Activated naive CD4-positive, alpha-beta T cell treated with anti-CD3 and anti-CD28 coated beads for 36 hours (primary cell): ENCODE results near the gene ALKBH5. TPM values are rescaled to one million over a fixed set of nuclear protein-coding genes. Genes with fewer than 3 reads are reported as not detected.

Experiments
- CTCF ChIA-PET: fragments of 350-600 bp; sonication (Branson Sonifier 250); formaldehyde crosslinking; loops from one replicate; lab custom pipeline; 2021; ENCODE audit warnings: antibody characterized with exemption; lab: Charles Lee
- DNase-seq: peaks from one replicate; pipeline ENCODE4 v3.0.0-alpha.2; 2020
- H3K27ac Mint-ChIP-seq: one replicate; pipeline ENCODE4 v1.8.0; 2021; ENCODE audit warnings: mild to moderate bottlenecking, mixed read lengths
- H3K27me3 Mint-ChIP-seq: one replicate; pipeline ENCODE4 v1.8.0; 2021; ENCODE audit warnings: low read depth, mixed read lengths
- H3K36me3 Mint-ChIP-seq: one replicate; pipeline ENCODE4 v1.8.0; 2021; ENCODE audit warnings: low read depth, mixed read lengths
- H3K4me1 Mint-ChIP-seq: one replicate; pipeline ENCODE4 v1.8.0; 2021; ENCODE audit warnings: low read depth, mixed read lengths
- H3K4me3 Mint-ChIP-seq: one replicate; pipeline ENCODE4 v1.8.0; 2021; ENCODE audit warnings: mild to moderate bottlenecking, moderate library complexity, mixed read lengths
- H3K9me3 Mint-ChIP-seq: one replicate; pipeline ENCODE4 v1.8.0; 2021; ENCODE audit warnings: mixed read lengths
- intact Hi-C: fragments of 100-400 bp; cut with micrococcal nuclease; formaldehyde crosslinking; loops from one replicate; pipeline ENCODE4 v1.15.1; 2023
- total RNA-seq, 2 experiments: library from RNA; stranded (reverse); gene quantifications; one replicate each; pipeline ENCODE4 v1.2.3, GENCODE V29; 2021

ALKBH5 gene
- total RNA-seq, 2 experiments from 2014 or later = 83.4 to 86.7 TPM

DNA sequence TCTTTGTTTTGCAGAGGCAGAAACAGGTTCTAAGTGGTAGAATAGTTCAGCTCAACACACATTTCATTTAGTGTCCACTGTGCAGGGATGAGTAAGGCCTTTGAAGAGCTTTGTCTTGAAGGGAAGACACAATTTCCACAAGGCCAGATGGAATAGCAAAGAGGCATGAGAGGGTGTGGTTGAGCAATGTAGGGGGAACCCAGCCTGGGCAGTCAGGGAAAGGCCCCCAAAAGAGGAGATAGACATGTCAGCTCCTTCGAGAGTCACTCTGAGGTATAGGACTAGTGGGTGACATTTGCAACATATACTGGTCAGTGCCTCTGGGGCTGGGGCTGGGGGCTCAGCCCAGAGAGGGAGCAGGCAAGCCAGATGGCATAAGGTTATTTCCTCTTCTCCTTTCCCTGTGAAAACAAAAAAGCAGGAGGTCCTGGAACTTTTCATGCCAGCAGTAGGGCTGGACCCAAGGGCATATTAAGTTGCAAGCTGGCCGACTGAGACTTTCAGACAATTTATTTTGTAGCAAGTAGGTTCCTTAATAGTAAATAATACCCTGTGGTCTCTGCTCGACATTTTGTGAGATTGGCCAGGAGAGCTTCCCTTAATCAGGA is 7.1 kb downstream of the ALKBH5 start:
- no peaks in the 10 kb centered on the region for H3K27me3 Mint-ChIP-seq
- DNase-seq = no peak
- intact Hi-C loops = no loop called here
- H3K36me3 Mint-ChIP-seq = peaks cover 39% of the 10 kb centered on the region
- H3K27ac Mint-ChIP-seq = peak overlapping the region; percentile 47
- no peak overlapping the region for H3K4me3 Mint-ChIP-seq
- CTCF ChIA-PET = interaction anchor here (0.6 to 2.8 kb wide), 6 partner anchors 8 to 272 kb away, joined by 3 to 10 read pairs (median 4); no protein-coding TSS in a partner anchor
- peaks cover 75% of the 10 kb centered on the region for H3K4me1 Mint-ChIP-seq
- H3K9me3 Mint-ChIP-seq = no peaks in the 10 kb centered on the region

DNA sequence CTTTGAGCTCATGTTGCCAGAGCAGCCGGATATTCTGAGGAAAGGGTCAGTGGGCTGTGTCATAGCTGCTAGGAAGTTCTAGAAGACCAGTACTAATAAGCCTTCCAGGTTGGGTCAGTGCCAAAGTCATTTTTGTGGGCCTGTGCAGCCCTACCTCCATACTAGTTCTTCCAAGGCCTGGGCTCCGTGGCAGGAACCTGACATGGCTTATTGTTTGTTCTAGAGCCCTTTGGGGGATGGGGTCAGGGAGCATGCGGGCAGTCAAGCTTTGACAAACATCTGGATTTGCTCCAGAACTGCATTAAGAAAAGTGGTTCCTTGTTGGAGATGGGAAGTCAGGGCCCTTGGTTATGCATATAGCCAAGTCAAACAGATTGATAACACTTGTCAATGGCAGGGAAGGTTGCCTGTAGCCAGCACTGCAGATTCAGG is 7.6 kb downstream of the ALKBH5 start:
- H3K27ac Mint-ChIP-seq = no peak overlapping the region
- CTCF ChIA-PET = interaction anchor here (0.5 to 2.8 kb wide), 2 partner anchors 9 to 19 kb away, joined by 3 to 10 read pairs; no protein-coding TSS in a partner anchor
- H3K4me1 Mint-ChIP-seq = peaks cover 73% of the 10 kb centered on the region
- no peaks in the 10 kb centered on the region for H3K9me3 Mint-ChIP-seq
- H3K27me3 Mint-ChIP-seq = no peaks in the 10 kb centered on the region
- no peak overlapping the region for H3K4me3 Mint-ChIP-seq
- H3K36me3 Mint-ChIP-seq = peaks cover 42% of the 10 kb centered on the region
- DNase-seq = no peak
- intact Hi-C loops = no loop called here

DNA sequence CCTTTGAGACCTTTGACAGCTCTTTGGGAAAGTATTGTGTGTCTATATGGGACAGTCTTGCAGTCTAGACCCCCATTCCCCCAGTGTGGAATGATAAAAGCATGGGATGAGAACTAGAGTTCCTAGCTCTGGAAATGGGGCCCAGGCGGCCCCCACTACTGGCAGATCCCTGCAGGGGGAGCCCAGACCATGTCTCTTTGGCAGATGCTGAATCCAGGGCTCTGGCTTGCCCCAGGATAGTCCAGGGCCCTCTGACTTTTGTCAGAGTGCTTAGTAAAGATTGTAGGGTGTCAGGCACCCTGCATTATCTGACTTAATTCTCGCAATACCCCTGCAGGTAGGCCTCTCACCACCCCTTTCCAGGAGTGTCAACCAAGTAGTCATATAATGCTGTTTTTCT is 8.3 kb downstream of the ALKBH5 start:
- Mint-ChIP-seq H3K27ac (no peak overlapping the region), H3K36me3 (peaks cover 42% of the 10 kb centered on the region), H3K9me3 (no peaks in the 10 kb centered on the region), H3K4me3 (no peak overlapping the region), H3K27me3 (no peaks in the 10 kb centered on the region), H3K4me1 (peaks cover 67% of the 10 kb centered on the region)
- CTCF ChIA-PET = interaction anchor here (0.5 to 2.8 kb wide), 2 partner anchors 10 to 18 kb away, joined by 3 to 10 read pairs; no protein-coding TSS in a partner anchor
- no peak for DNase-seq
- intact Hi-C loops = no loop called here

DNA sequence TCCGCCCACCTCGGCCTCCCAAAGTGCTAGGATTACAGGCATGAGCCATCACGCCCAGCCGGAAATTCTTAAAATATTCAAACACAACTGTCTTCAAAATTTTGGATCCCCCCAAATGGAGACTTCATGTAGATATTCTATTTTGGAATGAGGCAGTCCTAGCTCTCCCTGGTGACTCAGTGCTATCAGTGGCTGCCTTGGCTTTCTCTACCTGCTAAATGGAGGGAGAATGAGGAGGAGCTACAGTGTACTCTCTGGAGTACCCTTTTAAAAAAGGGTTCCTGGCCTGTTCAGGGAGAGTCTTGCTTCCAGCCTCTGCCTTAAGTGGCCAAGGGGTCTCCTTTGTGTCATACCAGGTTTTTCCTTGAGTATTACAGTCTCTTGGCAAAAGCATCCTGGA is 10.8 kb downstream of the ALKBH5 start:
- no peak for DNase-seq
- CTCF ChIA-PET = no interaction called here
- H3K36me3 Mint-ChIP-seq = peaks cover 31% of the 10 kb centered on the region
- peaks cover 68% of the 10 kb centered on the region for H3K4me1 Mint-ChIP-seq
- no peaks in the 10 kb centered on the region for H3K9me3 Mint-ChIP-seq
- H3K4me3 Mint-ChIP-seq = no peak overlapping the region
- no peaks in the 10 kb centered on the region for H3K27me3 Mint-ChIP-seq
- intact Hi-C loops = no loop called here
- no peak overlapping the region for H3K27ac Mint-ChIP-seq

DNA sequence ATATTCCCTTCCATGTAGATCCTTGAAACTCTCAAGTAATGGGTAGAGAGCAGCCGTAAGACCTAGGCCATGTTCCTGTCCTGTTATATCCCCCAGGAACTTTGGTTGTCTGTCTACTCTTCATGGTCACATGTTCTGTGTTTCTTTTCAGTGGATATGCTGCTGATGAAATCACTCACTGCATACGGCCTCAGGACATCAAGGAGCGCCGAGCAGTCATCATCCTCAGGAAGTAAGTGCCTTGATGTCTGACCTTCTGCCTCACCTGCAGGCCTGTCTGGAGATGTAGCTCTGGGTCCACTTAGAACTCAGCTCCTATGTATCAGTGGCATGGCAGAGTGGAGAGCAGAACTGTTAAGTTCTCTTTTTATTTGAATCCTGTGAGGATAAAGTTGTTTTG is 11.2 kb downstream of the ALKBH5 start:
- DNase-seq = no peak
- Mint-ChIP-seq H3K4me1 (peaks cover 64% of the 10 kb centered on the region), H3K36me3 (peaks cover 27% of the 10 kb centered on the region), H3K27me3 (no peaks in the 10 kb centered on the region), H3K27ac (no peak overlapping the region), H3K9me3 (no peaks in the 10 kb centered on the region), H3K4me3 (no peak overlapping the region)
- intact Hi-C loops = no loop called here
- CTCF ChIA-PET = interaction anchor here (0.7 to 0.9 kb wide), 2 partner anchors 52 to 123 kb away, joined by 3 read pairs; no protein-coding TSS in a partner anchor

DNA sequence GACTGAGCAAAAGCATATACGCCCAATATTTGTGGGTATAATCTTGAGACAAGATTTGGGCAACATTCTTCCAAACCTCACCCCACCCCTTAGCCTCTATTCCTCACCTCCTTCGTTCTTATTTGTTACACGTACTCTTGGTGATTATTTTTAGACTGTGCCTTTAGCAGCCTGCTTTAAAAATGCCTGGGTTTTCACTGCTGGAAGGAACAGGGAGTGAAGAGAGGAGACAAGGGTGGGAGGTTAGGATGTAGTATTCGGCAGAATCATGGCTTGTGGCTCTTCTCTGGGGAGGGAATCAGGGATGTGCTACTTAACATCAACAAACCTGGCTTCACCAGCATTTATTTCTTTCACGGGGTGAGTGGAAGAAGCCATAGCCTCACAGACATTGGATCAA is 11.6 kb downstream of the ALKBH5 start:
- H3K9me3 Mint-ChIP-seq = no peaks in the 10 kb centered on the region
- no peaks in the 10 kb centered on the region for H3K27me3 Mint-ChIP-seq

DNA sequence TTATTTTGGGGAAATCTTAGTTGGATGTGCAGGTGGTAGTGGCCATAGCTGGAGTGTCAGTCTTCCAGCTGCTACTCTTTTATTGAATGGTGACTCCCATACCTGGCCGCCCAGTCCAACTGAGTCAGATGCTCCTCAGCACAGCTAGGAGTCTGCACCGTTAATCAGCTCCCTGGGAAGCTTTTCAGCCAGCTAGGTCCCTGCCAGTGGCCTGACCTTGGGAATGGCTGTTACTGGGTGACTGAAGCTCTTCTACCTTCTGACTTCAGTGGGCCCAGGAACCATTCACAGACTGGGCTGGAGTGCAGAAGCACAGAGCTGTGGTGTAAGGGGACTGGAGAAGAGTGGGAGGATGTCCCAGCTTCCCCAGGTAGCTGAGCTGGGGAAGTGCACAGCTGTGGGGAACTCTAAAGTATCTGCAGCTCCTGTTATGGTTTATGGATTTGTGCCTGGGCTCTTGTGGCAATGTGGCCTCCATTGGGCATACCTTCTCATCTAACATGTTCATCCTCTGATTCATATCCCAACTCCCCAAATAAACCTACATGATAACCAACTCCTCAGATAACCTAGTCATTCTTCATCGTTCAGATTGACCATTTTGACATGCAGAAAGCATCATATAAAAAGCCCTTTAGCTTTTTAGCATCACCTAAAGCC is 14.0 kb downstream of the ALKBH5 start:
- H3K36me3 Mint-ChIP-seq = peaks cover 27% of the 10 kb centered on the region
- DNase-seq = no peak
- intact Hi-C loops = no loop called here
- H3K4me1 Mint-ChIP-seq = peaks cover 46% of the 10 kb centered on the region
- no peaks in the 10 kb centered on the region for H3K27me3 Mint-ChIP-seq
- H3K9me3 Mint-ChIP-seq = no peaks in the 10 kb centered on the region
- no peak overlapping the region for H3K4me3 Mint-ChIP-seq
- CTCF ChIA-PET = interaction anchor here (1.0 to 3.1 kb wide), 4 partner anchors 10 to 56 kb away, joined by 3 to 8 read pairs (median 5); no protein-coding TSS in a partner anchor
- no peak overlapping the region for H3K27ac Mint-ChIP-seq

More for the DNA sequence above, 11.6 kb downstream of the ALKBH5 start:
- no peak for DNase-seq
- intact Hi-C loops = no loop called here
- Mint-ChIP-seq H3K36me3 (peaks cover 27% of the 10 kb centered on the region), H3K4me3 (no peak overlapping the region), H3K4me1 (peaks cover 63% of the 10 kb centered on the region), H3K27ac (peak overlapping the region; percentile 16)
- CTCF ChIA-PET = interaction anchor here (0.7 to 0.9 kb wide), 2 partner anchors 52 to 124 kb away, joined by 3 read pairs; no protein-coding TSS in a partner anchor

DNA sequence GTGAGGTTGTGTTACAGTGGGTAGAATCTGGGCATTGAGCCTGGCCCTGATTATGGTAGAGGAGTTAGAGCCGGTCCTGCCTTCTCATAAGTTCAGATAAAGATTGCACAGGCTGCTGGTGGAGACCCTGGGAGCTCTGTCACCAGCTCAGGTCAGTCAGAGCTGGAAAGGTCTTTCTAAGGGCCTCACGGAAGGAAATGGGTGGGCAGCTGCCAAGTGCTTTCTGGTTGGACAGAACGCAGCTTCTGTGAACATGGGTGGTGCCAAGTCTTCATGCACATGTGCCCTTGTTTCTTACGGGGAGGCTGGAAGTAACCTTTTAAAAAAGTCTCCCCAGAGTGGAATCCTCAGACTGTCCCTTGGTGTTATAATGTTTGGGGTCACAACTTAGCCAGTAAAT is 14.9 kb downstream of the ALKBH5 start:
- DNase-seq = no peak
- Mint-ChIP-seq H3K27ac (peak overlapping the region; percentile 0), H3K9me3 (no peaks in the 10 kb centered on the region), H3K27me3 (no peaks in the 10 kb centered on the region), H3K36me3 (peaks cover 27% of the 10 kb centered on the region), H3K4me1 (peaks cover 46% of the 10 kb centered on the region), H3K4me3 (no peak overlapping the region)
- CTCF ChIA-PET = interaction anchor here (1.0 to 3.1 kb wide), 5 partner anchors 9 to 53 kb away, joined by 3 to 8 read pairs (median 3); no protein-coding TSS in a partner anchor
- intact Hi-C loops = no loop called here

DNA sequence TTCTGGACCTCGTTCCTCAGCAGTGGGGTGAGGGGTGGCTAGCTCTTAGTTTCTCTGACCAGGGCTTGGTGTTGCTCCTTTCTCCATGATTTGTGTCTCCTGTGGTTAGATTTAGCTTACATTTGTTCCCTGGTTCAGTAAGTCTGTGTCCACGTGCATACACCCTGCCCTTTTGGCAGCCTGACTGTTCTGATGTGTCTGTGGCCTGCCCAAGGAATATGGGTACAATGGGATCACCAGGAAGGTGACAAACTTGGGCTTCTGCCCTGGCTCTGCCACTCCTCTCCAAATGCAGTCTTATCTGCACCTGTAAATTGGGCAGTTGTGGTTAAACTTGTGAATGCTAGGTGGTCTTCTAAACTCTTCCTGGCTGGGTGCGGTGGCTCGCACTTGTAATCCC is 17.5 kb downstream of the ALKBH5 start:
- CTCF ChIA-PET = interaction anchor here (0.7 to 1.3 kb wide), 4 partner anchors 12 to 60 kb away, joined by 3 to 6 read pairs (median 4); no protein-coding TSS in a partner anchor
- intact Hi-C loops = no loop called here
- no peak for DNase-seq
- H3K4me3 Mint-ChIP-seq = no peak overlapping the region
- H3K36me3 Mint-ChIP-seq = peaks cover 16% of the 10 kb centered on the region
- H3K27me3 Mint-ChIP-seq = no peaks in the 10 kb centered on the region
- H3K9me3 Mint-ChIP-seq = no peaks in the 10 kb centered on the region
- H3K4me1 Mint-ChIP-seq = peaks cover 31% of the 10 kb centered on the region
- H3K27ac Mint-ChIP-seq = peak overlapping the region; percentile 14

DNA sequence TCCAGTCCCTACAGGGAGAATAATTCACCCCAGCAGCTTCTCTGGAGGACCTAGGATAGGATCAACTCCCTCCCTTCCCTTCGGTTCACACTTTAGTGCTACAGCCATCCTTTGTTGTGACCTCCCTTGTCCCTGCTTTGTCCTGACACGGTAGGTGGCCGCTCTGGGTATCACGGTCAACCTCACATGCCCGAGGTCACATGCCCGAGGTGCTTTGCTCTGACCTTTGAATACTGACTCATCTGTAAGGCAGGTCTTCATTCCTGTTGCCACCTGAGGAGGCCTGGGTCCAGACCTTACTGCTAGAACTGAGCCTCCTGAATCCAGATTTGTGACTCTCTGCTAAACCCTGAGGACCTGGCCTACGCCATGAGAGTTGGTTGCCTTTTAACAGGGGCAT is 19.7 kb downstream of the ALKBH5 start:
- intact Hi-C loops = no loop called here
- Mint-ChIP-seq H3K36me3 (peaks cover 7% of the 10 kb centered on the region), H3K27ac (peak overlapping the region; percentile 43), H3K27me3 (no peaks in the 10 kb centered on the region), H3K4me3 (no peak overlapping the region), H3K9me3 (no peaks in the 10 kb centered on the region), H3K4me1 (peaks cover 19% of the 10 kb centered on the region)
- no peak for DNase-seq
- CTCF ChIA-PET = interaction anchor here (1.0 kb wide), 2 partner anchors 61 to 62 kb away, joined by 3 read pairs; no protein-coding TSS in a partner anchor

DNA sequence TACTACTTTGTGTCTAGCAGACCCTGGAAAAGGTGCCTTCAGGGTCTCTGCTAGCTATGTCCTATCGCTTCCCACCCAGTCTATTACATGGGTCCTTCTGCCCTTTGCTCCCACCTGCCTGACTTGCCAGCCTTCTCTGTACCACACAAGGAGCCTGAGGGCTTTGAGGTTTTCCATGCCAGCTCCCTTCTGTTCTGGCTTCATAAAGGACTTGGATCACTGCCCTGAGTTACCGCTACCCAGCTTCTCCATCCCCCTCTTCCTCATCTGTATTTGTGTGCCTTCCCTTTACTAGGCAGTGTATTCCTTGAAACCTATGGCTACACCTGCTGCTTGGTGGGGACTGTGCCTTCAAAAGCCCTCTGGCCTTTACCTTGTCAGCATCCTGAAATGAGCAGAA is 22.2 kb downstream of the ALKBH5 start:
- Mint-ChIP-seq H3K9me3 (no peaks in the 10 kb centered on the region), H3K4me3 (no peak overlapping the region), H3K27ac (peak overlapping the region; percentile 55), H3K4me1 (peaks cover 4% of the 10 kb centered on the region), H3K27me3 (no peaks in the 10 kb centered on the region), H3K36me3 (peaks cover 11% of the 10 kb centered on the region)
- CTCF ChIA-PET = interaction anchor here (0.8 kb wide), 1 partner anchor 64 kb away, joined by 3 read pairs; no protein-coding TSS in a partner anchor
- intact Hi-C loops = no loop called here
- no peak for DNase-seq

DNA sequence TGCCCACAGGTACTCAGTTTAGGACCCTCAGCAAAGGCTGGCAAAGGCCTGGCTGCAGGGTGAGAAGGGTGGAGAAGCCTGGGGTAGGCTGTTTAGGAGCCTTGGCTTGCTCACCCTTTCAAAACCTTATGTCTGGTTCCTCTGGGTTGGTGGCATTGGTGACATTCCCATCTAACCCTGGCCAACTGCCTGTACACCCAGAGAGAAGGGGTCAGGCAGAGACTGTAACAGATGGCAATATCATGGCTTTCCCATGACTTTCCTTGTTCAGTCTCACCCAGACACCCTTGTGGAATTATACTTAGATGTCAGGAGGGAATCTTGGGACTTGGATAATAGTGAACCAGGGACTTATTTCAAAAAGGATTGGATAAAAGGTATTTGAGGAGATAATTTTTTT is 23.3 kb downstream of the ALKBH5 start:
- H3K4me3 Mint-ChIP-seq = no peak overlapping the region
- CTCF ChIA-PET = interaction anchor here (0.6 to 1.0 kb wide), 2 partner anchors 9 to 17 kb away, joined by 3 to 4 read pairs; no protein-coding TSS in a partner anchor

More for the DNA sequence above, 23.3 kb downstream of the ALKBH5 start:
- H3K4me1 Mint-ChIP-seq = peaks cover 2% of the 10 kb centered on the region
- intact Hi-C loops = no loop called here
- no peak for DNase-seq
- H3K9me3 Mint-ChIP-seq = no peaks in the 10 kb centered on the region
- no peak overlapping the region for H3K27ac Mint-ChIP-seq
- H3K27me3 Mint-ChIP-seq = no peaks in the 10 kb centered on the region
- H3K36me3 Mint-ChIP-seq = peaks cover 12% of the 10 kb centered on the region
